Keratinocyte (primary cell): ENCODE results near the gene SETD4. TPM values are rescaled to one million over a fixed set of nuclear protein-coding genes. Genes with fewer than 3 reads are reported as not detected.

Source experiments
- DNase-seq: peaks from one replicate; pipeline ENCODE4 v3.0.0-alpha.2; 2011; ENCODE audit warnings: low read depth, missing footprints, low spot score
- FAIRE-seq: peaks from 2 replicates; lab custom pipeline; 2011; peaks lifted over from hg19 to GRCh38; lab: Jason Lieb, UNC
- H2AFZ ChIP-seq: 2 replicates; pipeline ENCODE4 v1.6.0; 2012; ENCODE audit warnings: low read length, control low read depth, inconsistent platforms; ENCODE audit not compliant: control insufficient read depth
- H3K27ac ChIP-seq: 2 replicates; pipeline ENCODE4 v1.5.1; 2011; ENCODE audit warnings: low read length; ENCODE audit not compliant: control insufficient read depth, insufficient read depth
- H3K27me3 ChIP-seq: 3 replicates; pipeline ENCODE4 v1.6.0; 2011; ENCODE audit warnings: low read length; ENCODE audit not compliant: control insufficient read depth, insufficient read depth; ENCODE audit errors: extremely low read depth
- H3K36me3 ChIP-seq, 2 experiments: 2 replicates in 1 of 2; 3 replicates in 1 of 2; pipeline ENCODE4 v1.5.1; 2011; ENCODE audit warnings: low read length in 2 of 2, mild to moderate bottlenecking in 1 of 2; ENCODE audit not compliant: control insufficient read depth in 2 of 2, insufficient read depth in 2 of 2; ENCODE audit errors: extremely low read depth in 1 of 2
- H3K4me1 ChIP-seq: 3 replicates; pipeline ENCODE4 v1.5.1; 2011; ENCODE audit warnings: low read length; ENCODE audit not compliant: control insufficient read depth, insufficient read depth; ENCODE audit errors: extremely low read depth
- H3K4me2 ChIP-seq: 3 replicates; pipeline ENCODE4 v1.6.0; 2011; ENCODE audit warnings: low read depth, low read length; ENCODE audit not compliant: control insufficient read depth, insufficient read depth; ENCODE audit errors: extremely low read depth
- H3K4me3 ChIP-seq, 3 experiments: fragments of 200-600 bp in 1 of 3; sonication (generic) in 1 of 3; 2 replicates in 2 of 3; 3 replicates in 1 of 3; pipeline ENCODE4 v1.5.1; 2011 to 2016; ENCODE audit warnings: low read length in 3 of 3, mild to moderate bottlenecking in 3 of 3, control low read depth in 2 of 3, inconsistent platforms in 1 of 3, low read depth in 1 of 3, mixed read lengths in 1 of 3, mixed run types in 1 of 3, moderate library complexity in 1 of 3; ENCODE audit not compliant: control insufficient read depth in 2 of 3, insufficient read depth in 2 of 3; ENCODE audit errors: extremely low read depth in 1 of 3
- H3K79me2 ChIP-seq: 2 replicates; pipeline ENCODE4 v1.6.0; 2012; ENCODE audit warnings: low read length; ENCODE audit not compliant: control insufficient read depth, insufficient read depth
- H3K9ac ChIP-seq: 3 replicates; pipeline ENCODE4 v1.6.0; 2011; ENCODE audit warnings: low read length; ENCODE audit not compliant: control insufficient read depth, insufficient read depth; ENCODE audit errors: extremely low read depth
- H3K9me1 ChIP-seq: 3 replicates; pipeline ENCODE4 v1.6.0; 2011; ENCODE audit warnings: low read length; ENCODE audit not compliant: control insufficient read depth, insufficient read depth; ENCODE audit errors: extremely low read depth
- H3K9me3 ChIP-seq: 2 replicates; pipeline ENCODE4 v1.5.1; 2012; ENCODE audit warnings: low read depth, low read length; ENCODE audit not compliant: control insufficient read depth
- H4K20me1 ChIP-seq: 3 replicates; pipeline ENCODE4 v1.6.0; 2011; ENCODE audit warnings: low read length; ENCODE audit not compliant: control insufficient read depth, insufficient read depth; ENCODE audit errors: extremely low read depth
- CTCF ChIP-seq, 3 experiments: IDR thresholded peaks in 1 of 3; conservative IDR thresholded peaks in 1 of 3; optimal IDR thresholded peaks in 1 of 3; 2 replicates in 2 of 3; 3 replicates in 1 of 3; pipeline versions ENCODE3 to v1.5.1; 2011; ENCODE audit warnings: low read length in 3 of 3, mild to moderate bottlenecking in 3 of 3, moderate library complexity in 2 of 3, control low read depth in 1 of 3, inconsistent platforms in 1 of 3; ENCODE audit not compliant: insufficient read depth in 2 of 3; ENCODE audit errors: extremely low read depth in 1 of 3
- EZH2 ChIP-seq: IDR thresholded peaks from one replicate; pipeline ENCODE4 v1.6.1; 2012; ENCODE audit warnings: inconsistent platforms, mild to moderate bottlenecking, low read length, moderate library complexity
- dilution Hi-C: fragments of 300-500 bp; cut with MboI; formaldehyde crosslinking; loops from one replicate; pipeline ENCODE4 v1.7.0; 2020; ENCODE audit warnings: low sequenced_read_pairs; ENCODE audit not compliant: extremely low pct_ligation_motif_present
- polyA plus RNA-seq, 5 experiments: library from polyadenylated mRNA; depleted of rRNA in 3 of 5; stranded (reverse) in 3 of 5; stranded (forward) in 1 of 5; unstranded in 1 of 5; fragments of >200 nt; gene quantifications; 1 replicate in 1 of 5; 2 replicates in 3 of 5; 3 replicates in 1 of 5; pipeline versions ENCODE4 v1.2.1 to v1.2.3, GENCODE V29; 2011 to 2012; ENCODE audit warnings: missing spikeins in 2 of 5, low read depth in 1 of 5, low replicate concordance in 1 of 5

SETD4 gene
- polyA plus RNA-seq, 1 donor (not counting 4 experiments of a cell fraction or from before 2014, with no cell fraction given): 16.8 TPM

GRCh38 chr21:36105327-36105842 lies 45.1 kb upstream of the SETD4 start:
- no peak for TF ChIP-seq CTCF (optimal IDR thresholded peaks at IDR 0.05 in 1 of 3, IDR thresholded peaks at IDR 0.05 in 1 of 3, conservative IDR thresholded peaks at IDR 0.05 in 1 of 3; ENCODE audit: extremely low read depth in 1 of 3, insufficient read depth in 2 of 3, low read length in 3 of 3)
- no peak for TF ChIP-seq EZH2
- no peaks in the 10 kb centered on the region for H3K9me1 ChIP-seq
- dilution Hi-C loops: no loop called here
- H3K4me1 ChIP-seq: no peaks in the 10 kb centered on the region
- no peaks in the 10 kb centered on the region for H3K27me3 ChIP-seq
- H3K4me3 ChIP-seq: peak overlapping the region in 1 of 3 experiments; percentile 25
- DNase-seq (no peak), FAIRE-seq (no peak)
- H3K9ac ChIP-seq: no peak overlapping the region
- H3K79me2 ChIP-seq: no peaks in the 10 kb centered on the region
- H4K20me1 ChIP-seq: no peaks in the 10 kb centered on the region
- no peak overlapping the region for H3K4me2 ChIP-seq
- H3K36me3 ChIP-seq: no peaks in the 10 kb centered on the region
- no peak overlapping the region for H2AFZ ChIP-seq
- no peak overlapping the region for H3K27ac ChIP-seq
- no peaks in the 10 kb centered on the region for H3K9me3 ChIP-seq

- H4K20me1 ChIP-seq: no peaks in the 10 kb centered on the region
- H3K4me3 ChIP-seq: peak overlapping the region in 1 of 3 experiments; percentile 25
- H3K9me3 ChIP-seq: no peaks in the 10 kb centered on the region
- no peak overlapping the region for H3K4me2 ChIP-seq
- peak; percentile 17 for FAIRE-seq
- H3K79me2 ChIP-seq: no peaks in the 10 kb centered on the region
- no peak overlapping the region for H2AFZ ChIP-seq
- H3K4me1 ChIP-seq: no peaks in the 10 kb centered on the region
- H3K9ac ChIP-seq: peak overlapping the region; percentile 43
- H3K27ac ChIP-seq: peak overlapping the region; percentile 51
- H3K27me3 ChIP-seq: no peaks in the 10 kb centered on the region
- TF ChIP-seq CTCF (optimal IDR thresholded peaks at IDR 0.05 in 1 of 3, IDR thresholded peaks at IDR 0.05 in 1 of 3, conservative IDR thresholded peaks at IDR 0.05 in 1 of 3; ENCODE audit: extremely low read depth in 1 of 3, insufficient read depth in 2 of 3, low read length in 3 of 3) (peak in 2 of 3 experiments; percentile 13 to 27), EZH2 (no peak)
- H3K9me1 ChIP-seq: no peaks in the 10 kb centered on the region
- dilution Hi-C loops: no loop called here
- H3K36me3 ChIP-seq: no peaks in the 10 kb centered on the region
- DNase-seq: no peak
These were observed 44.3 kb upstream of the SETD4 start for GRCh38 chr21:36104317-36105300.
